Measurements from ENCODE around the gene HM13. TPM values are rescaled to one million over a fixed set of nuclear protein-coding genes. Genes with fewer than 3 reads are reported as not detected.

The HM13 gene
- total RNA-seq, 2 donors from 2014 or later, result 120 to 206 TPM

DNA sequence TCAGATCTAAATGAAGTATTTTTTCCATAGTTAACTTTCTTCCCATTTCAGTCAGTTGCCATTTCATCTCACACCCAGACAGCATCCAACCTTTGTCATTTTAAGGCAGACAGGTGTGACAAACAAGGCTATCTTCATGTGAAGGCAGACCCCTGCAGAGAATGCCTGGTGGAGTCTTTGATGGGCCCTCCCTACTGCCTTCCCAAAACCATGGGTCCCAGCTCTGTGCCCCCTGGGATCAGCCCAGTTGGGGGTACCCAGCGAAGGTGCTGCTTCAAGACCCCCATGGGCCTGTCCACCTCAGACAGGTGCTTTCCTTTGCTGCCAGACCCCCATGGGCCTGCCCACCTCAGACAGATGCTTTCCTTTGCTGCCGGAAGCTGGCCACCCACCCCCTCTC lies 62.5 kb downstream of the HM13 start:
- H3K4me3 Mint-ChIP-seq, result no peak overlapping the region
- Histone ChIP-seq H3K36me3 (ENCODE audit: control insufficient read depth, insufficient read depth, low read length) (no peaks in the 10 kb centered on the region), H3K4me3 (ENCODE audit: low read length) (no peak overlapping the region), H3K9me3 (ENCODE audit: control insufficient read depth, low read length) (no peaks in the 10 kb centered on the region), H3K27ac (ENCODE audit: low read depth, low read length) (no peak overlapping the region), H3K4me1 (ENCODE audit: control insufficient read depth, insufficient read depth, low read length) (peaks cover 3% of the 10 kb centered on the region), H3K9ac (ENCODE audit: extremely low read depth, low read length, poor library complexity, severe bottlenecking) (no peak overlapping the region), H3K27me3 (ENCODE audit: control insufficient read depth, insufficient read depth, low read length, poor library complexity, severe bottlenecking) (no peaks in the 10 kb centered on the region)
- peaks cover 17% of the 10 kb centered on the region for H3K36me3 Mint-ChIP-seq (ENCODE audit: low read depth)
- peaks cover 52% of the 10 kb centered on the region for H3K4me1 Mint-ChIP-seq
- peak overlapping the region; percentile 86 for H3K27ac Mint-ChIP-seq
- no peaks in the 10 kb centered on the region for H3K27me3 Mint-ChIP-seq (ENCODE audit: insufficient read depth)
- 96% methylated on average over 2 of the region's 2 CpGs; no CpG with 5 or more reads in 1 of the 2 experiments for WGBS, 2 experiments (ENCODE audit: insufficient coverage in 1 of 2, insufficient read length in 1 of 2)
- no peak for TF ChIP-seq CTCF (conservative IDR thresholded peaks at IDR 0.05)
- DNase-seq, result no peak
- H3K9me3 Mint-ChIP-seq, result peaks cover 4% of the 10 kb centered on the region

GRCh38 chr20:31577194-31577593 lies 63.0 kb downstream of the HM13 start:
- Mint-ChIP-seq H3K36me3 (ENCODE audit: low read depth) (peaks cover 17% of the 10 kb centered on the region), H3K27me3 (ENCODE audit: insufficient read depth) (no peaks in the 10 kb centered on the region), H3K9me3 (peaks cover 4% of the 10 kb centered on the region), H3K27ac (peak overlapping the region; percentile 86), H3K4me3 (no peak overlapping the region), H3K4me1 (peaks cover 49% of the 10 kb centered on the region)
- WGBS, 2 experiments (ENCODE audit: insufficient coverage in 1 of 2, insufficient read length in 1 of 2), result 87 to 93% methylated on average over 6 to 9 of the region's 9 CpGs
- H3K36me3 ChIP-seq (ENCODE audit: control insufficient read depth, insufficient read depth, low read length), result no peaks in the 10 kb centered on the region
- no peak for TF ChIP-seq CTCF (conservative IDR thresholded peaks at IDR 0.05)
- no peak overlapping the region for H3K9ac ChIP-seq (ENCODE audit: extremely low read depth, low read length, poor library complexity, severe bottlenecking)
- peaks cover 3% of the 10 kb centered on the region for H3K4me1 ChIP-seq (ENCODE audit: control insufficient read depth, insufficient read depth, low read length)
- H3K27me3 ChIP-seq (ENCODE audit: control insufficient read depth, insufficient read depth, low read length, poor library complexity, severe bottlenecking), result no peaks in the 10 kb centered on the region
- no peak for DNase-seq
- no peaks in the 10 kb centered on the region for H3K9me3 ChIP-seq (ENCODE audit: control insufficient read depth, low read length)
- H3K27ac ChIP-seq (ENCODE audit: low read depth, low read length), result no peak overlapping the region
- H3K4me3 ChIP-seq (ENCODE audit: low read length), result no peak overlapping the region

DNA sequence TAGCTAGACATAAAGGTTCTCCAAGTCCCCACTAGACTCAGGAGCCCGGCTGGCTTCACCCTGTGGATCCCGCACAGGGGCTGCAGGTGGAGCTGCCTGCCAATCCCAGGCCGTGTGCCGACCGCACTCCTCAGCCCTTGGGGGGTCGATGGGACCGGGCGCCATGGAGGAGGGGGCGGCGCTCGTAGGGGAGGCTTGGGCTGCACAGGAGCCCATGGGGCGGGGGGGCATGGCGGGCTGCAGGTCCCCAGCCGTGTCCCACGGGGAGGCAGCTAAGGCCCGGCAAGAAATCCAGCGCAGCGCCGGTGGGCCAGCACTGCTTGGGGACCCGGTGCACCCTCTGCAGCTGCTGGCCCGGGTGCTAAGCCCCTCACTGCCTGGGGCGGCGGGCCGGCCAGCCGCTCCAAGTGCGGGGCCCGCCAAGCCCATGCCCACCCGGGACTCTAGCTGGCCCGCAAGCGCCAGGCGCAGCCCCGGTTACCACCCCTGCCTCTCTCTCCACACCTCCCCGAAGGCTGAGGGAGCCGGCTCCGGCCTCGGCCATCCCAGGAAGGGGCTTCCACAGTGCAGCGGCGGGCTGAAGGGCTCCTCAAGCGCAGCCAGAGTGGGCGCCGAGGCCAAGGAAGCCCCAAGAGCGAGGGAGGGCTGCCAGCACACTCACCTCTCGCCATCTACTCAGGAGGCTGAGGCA lies 64.4 kb downstream of the HM13 start:
- Histone ChIP-seq H3K27me3 (ENCODE audit: control insufficient read depth, insufficient read depth, low read length, poor library complexity, severe bottlenecking) (no peaks in the 10 kb centered on the region), H3K9me3 (ENCODE audit: control insufficient read depth, low read length) (no peaks in the 10 kb centered on the region), H3K27ac (ENCODE audit: low read depth, low read length) (no peak overlapping the region), H3K4me3 (ENCODE audit: low read length) (no peak overlapping the region), H3K36me3 (ENCODE audit: control insufficient read depth, insufficient read depth, low read length) (no peaks in the 10 kb centered on the region), H3K4me1 (ENCODE audit: control insufficient read depth, insufficient read depth, low read length) (peaks cover 3% of the 10 kb centered on the region), H3K9ac (ENCODE audit: extremely low read depth, low read length, poor library complexity, severe bottlenecking) (no peak overlapping the region)
- H3K4me1 Mint-ChIP-seq, result peaks cover 40% of the 10 kb centered on the region
- WGBS, 2 experiments (ENCODE audit: insufficient coverage in 1 of 2, insufficient read length in 1 of 2), result 91% methylated on average over 13 to 41 of the region's 43 CpGs
- TF ChIP-seq CTCF (conservative IDR thresholded peaks at IDR 0.05), result peak; percentile 56
- no peak overlapping the region for H3K4me3 Mint-ChIP-seq
- no peaks in the 10 kb centered on the region for H3K27me3 Mint-ChIP-seq (ENCODE audit: insufficient read depth)
- DNase-seq, result peak; percentile 74
- H3K27ac Mint-ChIP-seq, result peak overlapping the region; percentile 66
- H3K9me3 Mint-ChIP-seq, result peaks cover 4% of the 10 kb centered on the region
- peaks cover 17% of the 10 kb centered on the region for H3K36me3 Mint-ChIP-seq (ENCODE audit: low read depth)

Measured in endodermal cell (in vitro differentiated cells).